Natural killer cell (primary cell): ENCODE measurements around the gene SYNE3. TPM values are rescaled to one million over a fixed set of nuclear protein-coding genes. Genes with fewer than 3 reads are reported as not detected.

Experiments
- ATAC-seq, 3 donors: fragments of 150-1000 bp in 2 of 3; fragments of 200-7000 bp in 1 of 3; cut with Tn5 transposase; 1 replicate in 1 of 3; 2 replicates in 2 of 3; pipeline ENCODE4 v1.10.0; 2021; ENCODE audit warnings: mild to moderate bottlenecking in 2 of 3, moderate library complexity in 2 of 3
- DNase-seq, 2 donors: peaks; one replicate each; pipeline versions ENCODE4 v3.0.0 to v3.0.0-alpha.2; 2013 to 2021; ENCODE audit warnings: mixed read lengths in 1 of 2
- H3K27ac ChIP-seq: one replicate; pipeline ENCODE4 v1.5.1; 2013; ENCODE audit warnings: mild to moderate bottlenecking, low read length
- H3K27me3 ChIP-seq: one replicate; pipeline ENCODE4 v1.6.1; 2013; ENCODE audit warnings: low read length; ENCODE audit not compliant: control insufficient read depth, insufficient read depth
- H3K36me3 ChIP-seq: one replicate; pipeline ENCODE4 v1.6.1; 2013; ENCODE audit warnings: low read length; ENCODE audit not compliant: control insufficient read depth, insufficient read depth
- H3K4me1 ChIP-seq: one replicate; pipeline ENCODE4 v1.6.1; 2013; ENCODE audit warnings: low read length; ENCODE audit not compliant: control insufficient read depth, insufficient read depth
- H3K4me3 ChIP-seq: one replicate; pipeline ENCODE4 v1.5.1; 2013; ENCODE audit warnings: low read length
- H3K9me3 ChIP-seq: one replicate; pipeline ENCODE4 v1.6.1; 2013; ENCODE audit warnings: low read length; ENCODE audit not compliant: control insufficient read depth, insufficient read depth
- H3K27ac Mint-ChIP-seq, 2 donors: one replicate each; pipeline ENCODE4 v1.8.0; 2022; ENCODE audit warnings: mild to moderate bottlenecking in 2 of 2, mixed read lengths in 2 of 2, moderate library complexity in 1 of 2
- H3K27me3 Mint-ChIP-seq, 2 donors: one replicate each; pipeline ENCODE4 v1.8.0; 2022; ENCODE audit warnings: low read depth in 2 of 2, mixed read lengths in 2 of 2
- H3K36me3 Mint-ChIP-seq: one replicate; pipeline ENCODE4 v1.8.0; 2022; ENCODE audit warnings: mixed read lengths
- H3K4me1 Mint-ChIP-seq, 2 donors: one replicate each; pipeline ENCODE4 v1.8.0; 2022; ENCODE audit warnings: mixed read lengths in 2 of 2
- H3K4me3 Mint-ChIP-seq: one replicate; pipeline ENCODE4 v1.8.0; 2022; ENCODE audit warnings: mild to moderate bottlenecking, moderate library complexity, mixed read lengths
- H3K9me3 Mint-ChIP-seq, 2 donors: one replicate each; pipeline ENCODE4 v1.8.0; 2022; ENCODE audit warnings: mixed read lengths in 2 of 2
- WGBS: methylation state at CpG from one replicate; pipeline ENCODE4 v1.1.7; 2013; ENCODE audit warnings: missing lambda C conversion rate; ENCODE audit not compliant: insufficient coverage; 5-methylcytosine and 5-hydroxymethylcytosine counted together
- intact Hi-C: fragments of 100-400 bp; cut with micrococcal nuclease; formaldehyde crosslinking; loops from one replicate; pipeline ENCODE4 v1.14.2; 2022
- total RNA-seq, 4 donors: library from RNA; stranded (reverse); fragments of 120-200 nt in 1 of 4; gene quantifications; one replicate each; pipeline versions ENCODE4 v1.2.3 to v1.2.4, GENCODE V29; 2013 to 2022
- TF ChIP-seq, protein P1 (sequence below): fragments of 200-600 bp; IDR thresholded peaks from one replicate; pipeline ENCODE4 v1.8.0; 2022; ENCODE audit warnings: antibody characterized with exemption

Gene SYNE3
- total RNA-seq, 3 donors from 2014 or later (not counting 1 experiment from before 2014, with no cell fraction given), result 10.6 to 17.3 (median 15.4) TPM

DNA sequence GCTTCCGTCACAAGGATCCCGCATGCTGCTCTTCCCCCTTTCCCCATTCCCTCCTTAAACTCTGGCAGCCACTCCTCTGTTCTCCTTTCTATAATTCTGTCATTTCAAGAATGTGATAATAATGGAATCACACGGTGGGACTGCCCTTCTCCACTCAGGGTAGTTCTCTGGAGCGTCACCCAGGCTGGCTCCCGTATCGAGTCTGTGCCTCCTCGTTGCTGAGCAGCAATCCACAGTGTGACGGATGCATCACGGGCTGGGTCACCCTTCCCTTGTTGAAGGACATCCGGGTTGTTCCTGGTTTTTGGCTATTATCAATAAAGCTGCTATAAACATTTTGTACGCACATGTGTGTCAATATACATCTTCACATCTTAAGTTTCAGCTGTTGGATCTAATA, 5.7 kb upstream of the SYNE3 start:
- no peak overlapping the region for H3K4me3 ChIP-seq
- ATAC-seq (no peak), DNase-seq (no peak)
- no peaks in the 10 kb centered on the region for H3K36me3 ChIP-seq
- H3K27ac Mint-ChIP-seq, result peak overlapping the region; percentile 86 to 93
- intact Hi-C loops, result no loop called here
- no peaks in the 10 kb centered on the region for H3K27me3 Mint-ChIP-seq
- H3K4me3 Mint-ChIP-seq, result no peak overlapping the region
- 96% methylated on average over 11 of the region's 11 CpGs for WGBS
- H3K27me3 ChIP-seq, result no peaks in the 10 kb centered on the region
- H3K9me3 Mint-ChIP-seq, result no peaks in the 10 kb centered on the region
- TF ChIP-seq, protein P1, sequence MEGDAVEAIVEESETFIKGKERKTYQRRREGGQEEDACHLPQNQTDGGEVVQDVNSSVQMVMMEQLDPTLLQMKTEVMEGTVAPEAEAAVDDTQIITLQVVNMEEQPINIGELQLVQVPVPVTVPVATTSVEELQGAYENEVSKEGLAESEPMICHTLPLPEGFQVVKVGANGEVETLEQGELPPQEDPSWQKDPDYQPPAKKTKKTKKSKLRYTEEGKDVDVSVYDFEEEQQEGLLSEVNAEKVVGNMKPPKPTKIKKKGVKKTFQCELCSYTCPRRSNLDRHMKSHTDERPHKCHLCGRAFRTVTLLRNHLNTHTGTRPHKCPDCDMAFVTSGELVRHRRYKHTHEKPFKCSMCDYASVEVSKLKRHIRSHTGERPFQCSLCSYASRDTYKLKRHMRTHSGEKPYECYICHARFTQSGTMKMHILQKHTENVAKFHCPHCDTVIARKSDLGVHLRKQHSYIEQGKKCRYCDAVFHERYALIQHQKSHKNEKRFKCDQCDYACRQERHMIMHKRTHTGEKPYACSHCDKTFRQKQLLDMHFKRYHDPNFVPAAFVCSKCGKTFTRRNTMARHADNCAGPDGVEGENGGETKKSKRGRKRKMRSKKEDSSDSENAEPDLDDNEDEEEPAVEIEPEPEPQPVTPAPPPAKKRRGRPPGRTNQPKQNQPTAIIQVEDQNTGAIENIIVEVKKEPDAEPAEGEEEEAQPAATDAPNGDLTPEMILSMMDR, result no peak
- peak overlapping the region; percentile 65 for H3K27ac ChIP-seq
- H3K4me1 ChIP-seq, result peaks cover 65% of the 10 kb centered on the region
- no peaks in the 10 kb centered on the region for H3K9me3 ChIP-seq
- H3K36me3 Mint-ChIP-seq, result no peaks in the 10 kb centered on the region
- peaks cover 68 to 74% of the 10 kb centered on the region in 2 donors for H3K4me1 Mint-ChIP-seq

DNA sequence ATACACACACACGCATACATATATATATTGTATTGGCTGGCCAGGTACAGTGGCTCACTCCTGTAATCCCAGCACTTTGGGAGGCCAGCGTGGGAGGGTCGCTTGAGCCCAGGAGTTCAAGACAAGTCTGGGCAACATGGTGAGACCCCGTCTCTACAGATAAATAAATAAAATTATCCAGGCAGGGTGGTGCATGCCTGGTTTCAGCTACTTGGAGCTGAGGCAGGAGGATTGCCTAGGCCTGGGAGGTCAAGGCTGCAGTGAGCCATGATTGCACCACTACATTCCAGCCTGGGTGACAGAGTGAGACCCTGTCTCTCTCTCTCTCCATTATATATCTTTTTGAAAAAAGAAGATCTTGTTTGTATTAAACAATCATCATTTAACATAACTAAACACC, 4.6 kb upstream of the SYNE3 start:
- peak overlapping the region in 1 of 2 donors; percentile 26 for H3K27ac Mint-ChIP-seq
- no peaks in the 10 kb centered on the region for H3K27me3 Mint-ChIP-seq
- H3K4me3 ChIP-seq, result no peak overlapping the region
- no peak for ATAC-seq
- no peaks in the 10 kb centered on the region for H3K9me3 Mint-ChIP-seq
- no peaks in the 10 kb centered on the region for H3K27me3 ChIP-seq
- 96% methylated on average over 3 of the region's 4 CpGs for WGBS
- H3K9me3 ChIP-seq, result no peaks in the 10 kb centered on the region
- H3K4me3 Mint-ChIP-seq, result no peak overlapping the region
- no peaks in the 10 kb centered on the region for H3K36me3 ChIP-seq
- H3K27ac ChIP-seq, result no peak overlapping the region
- H3K4me1 ChIP-seq, result peaks cover 70% of the 10 kb centered on the region
- intact Hi-C loops, result no loop called here
- H3K4me1 Mint-ChIP-seq, result peaks cover 69 to 73% of the 10 kb centered on the region in 2 donors
- TF ChIP-seq, protein P1, result no peak
- H3K36me3 Mint-ChIP-seq, result no peaks in the 10 kb centered on the region
- DNase-seq, result no peak

DNA sequence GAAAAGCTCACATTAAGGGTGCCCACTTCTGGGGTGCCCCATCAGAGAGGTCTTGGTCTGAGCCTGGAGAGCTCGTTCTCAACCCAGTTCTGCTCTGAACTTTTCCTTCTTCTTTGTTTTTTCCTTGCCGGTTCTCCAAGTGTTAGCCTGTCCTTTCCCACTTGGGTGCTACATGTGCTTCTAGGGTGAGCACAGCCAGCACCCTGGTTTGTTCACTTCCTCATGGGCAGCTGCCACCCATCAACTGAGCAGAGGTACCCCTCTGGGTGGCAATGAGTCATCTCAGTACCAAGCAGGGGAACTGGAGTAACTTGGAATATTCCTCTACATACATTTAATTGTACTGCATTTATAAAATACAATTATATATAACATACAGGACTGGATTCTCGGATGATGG, 3.9 kb upstream of the SYNE3 start:
- no peaks in the 10 kb centered on the region for H3K9me3 Mint-ChIP-seq
- peak overlapping the region; percentile 76 to 85 for H3K27ac Mint-ChIP-seq
- H3K27me3 ChIP-seq, result no peaks in the 10 kb centered on the region
- TF ChIP-seq, protein P1, result no peak
- WGBS, result 56% methylated on average over 2 of the region's 3 CpGs
- intact Hi-C loops, result no loop called here
- H3K9me3 ChIP-seq, result no peaks in the 10 kb centered on the region
- peak in 1 of 2 donors; percentile 42 for DNase-seq
- H3K4me3 Mint-ChIP-seq, result peak overlapping the region; percentile 76
- ATAC-seq, result no peak
- H3K36me3 ChIP-seq, result no peaks in the 10 kb centered on the region
- H3K27ac ChIP-seq, result peak overlapping the region; percentile 66
- peaks cover 77% of the 10 kb centered on the region for H3K4me1 ChIP-seq
- H3K4me3 ChIP-seq, result no peak overlapping the region
- H3K36me3 Mint-ChIP-seq, result no peaks in the 10 kb centered on the region
- no peaks in the 10 kb centered on the region for H3K27me3 Mint-ChIP-seq
- peaks cover 67 to 69% of the 10 kb centered on the region in 2 donors for H3K4me1 Mint-ChIP-seq

DNA sequence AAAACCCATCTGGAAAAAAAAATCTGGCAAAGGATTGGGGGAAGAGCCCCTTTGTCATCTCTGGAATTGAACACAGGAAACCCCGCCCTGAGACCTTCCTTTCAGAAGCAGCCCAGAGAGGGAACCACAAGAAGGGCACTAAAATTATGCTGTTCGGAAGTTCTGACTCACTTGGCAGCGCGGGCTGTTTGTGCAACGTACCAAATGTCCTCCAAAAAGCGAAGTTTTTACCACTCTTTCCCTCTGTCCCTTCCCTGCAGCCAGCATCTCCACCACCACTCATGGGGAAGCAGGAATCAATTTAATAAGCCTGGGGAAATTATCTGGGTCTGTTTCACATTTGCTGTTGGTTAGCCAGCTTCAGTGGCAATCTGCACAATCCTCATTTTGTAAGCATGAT, 3.2 kb upstream of the SYNE3 start:
- intact Hi-C loops, result no loop called here
- WGBS, result 0% methylated on average over 6 of the region's 6 CpGs

More for the DNA sequence above, 3.2 kb upstream of the SYNE3 start:
- Mint-ChIP-seq H3K4me1 (peaks cover 66 to 67% of the 10 kb centered on the region in 2 donors), H3K9me3 (no peaks in the 10 kb centered on the region), H3K4me3 (peak overlapping the region; percentile 76), H3K27me3 (no peaks in the 10 kb centered on the region), H3K27ac (peak overlapping the region; percentile 76 to 85), H3K36me3 (no peaks in the 10 kb centered on the region)
- Histone ChIP-seq H3K27me3 (no peaks in the 10 kb centered on the region), H3K4me3 (peak overlapping the region; percentile 0), H3K4me1 (peaks cover 81% of the 10 kb centered on the region), H3K9me3 (no peaks in the 10 kb centered on the region), H3K27ac (peak overlapping the region; percentile 66), H3K36me3 (no peaks in the 10 kb centered on the region)
- DNase-seq, result peak; percentile 51 to 80
- TF ChIP-seq, protein P1, result no peak
- ATAC-seq, result peak in 1 of 3 donors; percentile 14
